Activated T-cell treated with anti-CD3 and anti-CD28 coated beads, Interleukin-2, amount 50 U/mL, for 1 hour (primary cell): ENCODE results near the gene VSNL1.
"Not testable (repeated sequence)": the region's sequence is repeated elsewhere in the genome, so short reads cannot be mapped to it uniquely, and the experiment has no call there.

Source experiments
- DNase-seq: peaks from one replicate; pipeline ENCODE4 v3.0.0-alpha.2; 2020

VSNL1 gene

GRCh38 chr2:17543131-17543660 is 2.7 kb downstream of the VSNL1 start:
- no peak for DNase-seq

- no peak for DNase-seq
Observed at GRCh38 chr2:17543848-17544247, 3.4 kb downstream of the VSNL1 start.

- DNase-seq = no peak
Observed at GRCh38 chr2:17544256-17544655, 3.8 kb downstream of the VSNL1 start.

GRCh38 chr2:17545680-17546613 is 5.5 kb downstream of the VSNL1 start:
- DNase-seq = no peak

GRCh38 chr2:17547237-17547636 is 6.7 kb downstream of the VSNL1 start:
- DNase-seq = no peak

DNA sequence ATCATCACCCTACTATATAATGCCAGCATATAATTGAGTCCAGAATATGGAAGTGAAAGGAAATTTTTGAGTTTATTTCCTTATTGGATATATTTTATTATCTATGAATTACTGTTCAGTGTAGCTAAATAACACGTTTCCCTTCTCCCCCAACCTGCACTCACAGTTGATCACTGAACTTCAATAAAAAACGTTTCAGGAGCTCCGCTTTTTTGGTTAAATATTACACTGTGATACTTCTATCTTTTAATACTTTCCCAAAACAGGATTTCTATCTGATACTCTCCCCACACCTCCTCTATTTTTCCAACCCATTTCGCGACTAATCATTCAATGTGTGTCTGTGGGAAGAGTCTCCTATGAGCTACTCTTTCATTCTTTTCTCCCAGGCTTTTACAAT is 7.2 kb downstream of the VSNL1 start:
- no peak for DNase-seq

DNA sequence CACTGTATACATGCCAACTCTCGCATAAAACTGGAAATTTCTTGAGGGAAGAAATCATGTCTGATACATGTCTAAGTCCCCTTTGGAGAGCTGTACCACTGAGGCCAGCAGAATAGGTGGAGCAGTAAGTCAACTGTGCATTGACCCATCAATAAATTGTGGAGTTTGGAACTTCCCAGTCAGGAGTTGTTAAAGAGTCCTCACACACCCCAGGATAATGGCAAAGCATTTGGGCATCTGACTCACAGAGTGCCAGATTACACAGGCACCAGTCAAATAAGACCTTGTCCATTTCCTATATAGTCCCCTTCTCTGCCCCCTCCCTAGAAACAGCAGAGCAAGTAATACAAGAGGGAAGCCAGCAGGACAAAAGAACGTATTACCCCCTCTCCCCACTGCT is 10.4 kb downstream of the VSNL1 start:
- no peak for DNase-seq

GRCh38 chr2:17555150-17555549 is 14.7 kb downstream of the VSNL1 start:
- DNase-seq = no peak

GRCh38 chr2:17557596-17557995 is 17.1 kb downstream of the VSNL1 start:
- no peak for DNase-seq

- no peak for DNase-seq
Observed at GRCh38 chr2:17558053-17558452, 17.6 kb downstream of the VSNL1 start.

DNA sequence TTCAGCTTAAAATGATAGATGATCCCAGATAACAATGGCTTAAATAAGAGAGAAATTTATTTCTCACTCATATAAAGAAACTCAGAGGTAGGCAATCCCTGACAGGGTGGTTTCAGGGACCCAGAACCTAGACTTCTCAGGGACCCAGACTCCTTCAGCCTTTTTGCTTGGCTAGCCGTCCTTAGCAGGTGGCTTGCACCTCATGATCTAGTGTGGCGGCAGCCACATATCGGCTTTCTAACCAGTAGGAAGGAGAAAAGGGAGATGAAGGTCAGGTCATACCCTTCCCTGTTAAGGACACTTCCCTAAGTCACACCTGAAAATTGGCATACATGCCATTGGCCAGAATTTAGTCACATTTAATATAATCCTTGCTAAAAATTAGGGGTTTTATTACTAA is 18.4 kb downstream of the VSNL1 start:
- DNase-seq = no peak

GRCh38 chr2:17565726-17566125 is 25.2 kb downstream of the VSNL1 start:
- not testable (repeated sequence) for DNase-seq

- DNase-seq = no peak
Observed at GRCh38 chr2:17571681-17572080, 31.2 kb downstream of the VSNL1 start.

DNA sequence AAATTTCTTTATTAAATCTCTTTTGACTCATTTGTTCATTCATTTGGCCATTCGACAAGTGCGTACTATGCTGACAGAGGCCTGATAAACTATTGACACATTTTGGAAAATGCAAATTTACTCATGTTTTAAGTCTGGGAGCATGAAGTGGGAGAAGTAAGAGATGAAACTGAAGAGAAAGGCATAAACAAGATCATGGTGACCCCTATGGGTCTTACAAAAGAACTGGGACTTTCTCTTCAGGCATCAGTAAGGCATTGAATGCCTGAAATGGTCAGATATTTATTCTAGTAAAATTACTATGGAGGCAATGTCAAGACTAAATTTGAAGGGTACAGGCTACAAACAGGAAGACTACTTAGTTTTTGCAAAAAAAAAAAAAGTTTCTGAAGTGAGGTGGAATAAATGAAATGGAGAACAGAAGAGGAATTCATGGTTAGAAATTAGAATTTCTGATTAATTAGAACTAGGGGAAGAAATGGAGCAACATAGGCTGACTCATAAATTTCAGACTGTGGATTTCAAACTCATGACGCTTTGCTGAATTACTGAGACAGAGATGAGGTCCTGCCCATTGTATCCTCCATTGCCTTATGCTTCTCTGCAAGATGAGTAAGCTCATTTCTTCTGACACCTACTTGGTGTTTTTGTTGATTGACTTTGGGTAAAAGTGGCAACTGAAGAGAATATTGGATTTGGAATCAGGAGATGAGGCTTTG is 32.7 kb downstream of the VSNL1 start:
- no peak for DNase-seq

GRCh38 chr2:17573804-17574175 is 33.3 kb downstream of the VSNL1 start:
- no peak for DNase-seq

DNA sequence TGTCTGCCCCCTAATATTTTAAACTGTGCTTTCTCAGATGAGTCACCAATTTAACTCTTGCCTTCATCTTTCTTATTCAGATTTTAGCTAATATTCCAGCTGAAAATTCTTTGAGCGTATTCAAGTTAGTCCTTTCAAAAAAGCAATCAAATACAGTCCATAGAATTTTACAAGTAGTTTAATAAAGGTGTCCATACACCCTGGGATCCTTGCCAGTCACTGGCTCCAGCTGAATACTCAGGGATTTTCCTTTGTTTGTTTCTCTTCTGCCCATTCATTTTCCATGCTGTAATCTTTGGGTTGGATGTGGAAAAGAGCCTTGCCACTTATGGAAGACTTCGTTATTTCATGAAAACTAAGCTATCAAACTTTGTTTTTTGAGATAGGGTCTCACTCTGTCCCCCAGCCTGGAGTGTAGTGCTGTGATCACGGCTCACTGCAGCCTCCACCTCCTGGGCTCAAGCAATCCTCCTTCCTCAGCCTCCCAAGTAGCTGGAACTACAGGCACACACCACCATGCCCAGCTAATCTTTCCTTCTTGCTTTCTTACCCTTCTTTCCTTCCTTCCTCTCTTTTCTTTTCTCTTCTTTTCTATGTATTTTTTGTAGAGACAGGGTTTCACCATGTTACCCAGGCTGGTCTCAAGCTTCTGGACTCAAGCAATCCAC is 34.0 kb downstream of the VSNL1 start:
- DNase-seq = no peak

- DNase-seq = no peak
Observed at GRCh38 chr2:17576802-17577201, 36.3 kb downstream of the VSNL1 start.

DNA sequence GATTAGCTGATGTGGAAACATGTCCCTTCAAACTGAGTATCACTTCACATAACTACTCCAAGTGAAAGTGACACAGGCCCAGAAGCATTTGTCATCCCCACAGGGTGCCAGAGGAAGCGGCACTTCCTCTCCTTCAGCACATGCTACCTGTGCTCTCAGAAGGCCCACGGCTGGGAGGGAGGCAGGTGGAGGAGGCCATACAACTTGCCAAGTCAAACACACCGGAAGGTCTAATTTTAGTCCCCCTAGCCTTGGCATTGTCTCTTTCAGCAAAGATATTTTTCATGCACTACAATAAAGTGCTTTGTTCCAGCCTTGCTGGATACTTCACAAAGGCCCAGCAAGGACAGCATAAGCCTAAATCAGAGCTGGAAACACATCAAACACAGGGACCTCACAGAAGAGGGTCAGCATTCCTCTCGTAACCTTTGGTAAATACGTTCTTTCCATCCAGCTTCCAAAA is 38.0 kb downstream of the VSNL1 start:
- no peak for DNase-seq

DNA sequence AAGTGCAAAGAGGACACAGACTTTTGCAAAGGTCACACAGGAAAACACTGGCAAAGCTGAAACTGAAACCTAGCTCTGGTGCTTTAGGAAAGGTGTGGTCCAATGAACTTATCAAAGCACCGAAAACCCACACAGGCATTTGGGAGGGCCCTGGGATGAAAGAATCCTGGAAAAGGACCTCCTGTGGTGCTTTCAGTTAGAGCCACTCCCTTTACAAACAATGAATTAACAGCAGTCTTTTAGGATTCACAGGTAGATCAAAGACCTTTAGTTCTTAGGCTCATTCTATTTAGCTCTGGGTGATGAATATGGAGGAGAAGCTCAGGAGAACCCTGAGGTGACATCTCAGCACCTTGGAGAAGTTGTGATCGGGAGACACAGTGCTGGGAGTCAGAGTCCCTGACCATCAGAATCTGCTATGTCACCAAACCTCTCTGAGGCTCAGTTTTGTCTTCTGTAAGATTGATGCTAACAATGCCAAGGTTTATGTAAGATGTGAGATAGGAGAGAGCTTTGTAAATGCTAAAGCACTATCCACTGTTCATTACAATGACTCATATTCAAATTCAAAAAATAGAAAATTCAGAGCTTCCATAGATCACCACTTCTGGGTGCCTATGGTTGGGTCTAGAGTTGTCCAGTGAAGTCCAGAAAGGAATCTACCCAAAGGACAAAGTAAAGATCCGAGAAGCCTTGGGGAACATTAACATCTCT is 39.3 kb downstream of the VSNL1 start:
- no peak for DNase-seq

- DNase-seq = no peak
Observed at GRCh38 chr2:17580319-17580715, 39.8 kb downstream of the VSNL1 start.

- DNase-seq = no peak
Observed at GRCh38 chr2:17581831-17582230, 41.3 kb downstream of the VSNL1 start.

GRCh38 chr2:17583166-17583565 is 42.7 kb downstream of the VSNL1 start:
- no peak for DNase-seq

- DNase-seq = no peak
Observed at GRCh38 chr2:17583646-17584045, 43.1 kb downstream of the VSNL1 start.
